CD4-positive, alpha-beta T cell treated with Interleukin-4 for 4 hours (primary cell): ENCODE results near the gene EMP2.
A peak's percentile ranks its signal among the peaks of the same experiment; 100 is the strongest.
"Not testable (repeated sequence)": the region's sequence is repeated elsewhere in the genome, so short reads cannot be mapped to it uniquely, and the experiment has no call there.

Experiments used
- DNase-seq: peaks from one replicate; pipeline ENCODE4 v3.0.0-alpha.2; 2020

EMP2 gene

DNA sequence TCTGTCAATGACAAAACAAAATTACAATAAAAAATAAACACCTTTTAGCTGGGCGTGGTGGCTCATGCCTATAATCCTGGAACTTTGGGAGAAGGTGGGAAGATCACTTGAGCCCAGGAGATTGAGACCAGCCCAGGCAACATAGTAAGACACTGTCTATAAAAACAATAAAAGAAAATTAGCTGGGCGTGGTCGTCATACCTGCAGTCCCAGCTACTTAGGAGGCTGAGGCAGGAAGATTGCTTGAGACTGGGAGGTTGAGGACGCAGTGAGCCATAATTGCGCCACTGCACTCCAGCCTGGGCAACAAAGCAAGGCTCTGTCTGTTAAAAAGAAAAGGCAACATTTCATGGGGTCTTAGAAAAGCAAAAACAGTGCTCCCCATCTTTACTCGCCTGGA is 32.7 kb downstream of the EMP2 start:
- DNase-seq, result no peak

DNA sequence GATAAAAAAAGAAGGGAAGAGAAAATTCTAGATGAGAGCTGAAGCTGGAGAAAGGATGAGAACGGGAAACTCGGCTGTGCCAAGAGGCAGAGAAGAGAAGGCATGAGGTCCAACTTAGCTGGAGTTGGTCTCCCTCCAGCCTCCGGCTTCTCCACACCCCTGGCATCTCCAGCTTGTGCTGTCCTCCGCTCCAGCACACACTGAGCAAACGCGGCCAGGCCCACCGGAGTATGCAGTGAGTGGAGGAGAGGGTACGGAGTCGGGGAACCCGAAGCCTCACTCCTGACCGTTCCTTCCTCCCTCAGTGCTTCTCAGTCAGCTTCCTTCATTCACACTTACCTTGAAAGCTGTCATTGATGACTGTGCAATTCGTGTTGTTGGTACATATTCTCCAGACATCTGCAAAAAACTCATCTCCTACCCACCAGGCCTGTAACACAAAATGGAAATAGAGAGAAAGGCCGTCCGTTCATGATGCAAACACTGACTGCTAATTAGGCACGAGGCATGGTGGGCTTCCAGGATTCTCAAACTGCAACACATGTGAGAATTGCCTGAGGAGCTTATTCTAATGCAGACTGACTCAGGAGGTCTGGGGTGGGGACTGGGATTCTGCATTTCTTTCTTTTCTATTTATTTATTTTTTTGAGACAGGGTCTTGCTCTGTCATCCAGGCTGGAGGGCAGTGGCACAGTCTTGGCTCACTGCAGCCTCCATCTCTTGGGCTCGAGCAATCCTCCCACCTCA is 37.0 kb downstream of the EMP2 start:
- DNase-seq, result no peak

DNA sequence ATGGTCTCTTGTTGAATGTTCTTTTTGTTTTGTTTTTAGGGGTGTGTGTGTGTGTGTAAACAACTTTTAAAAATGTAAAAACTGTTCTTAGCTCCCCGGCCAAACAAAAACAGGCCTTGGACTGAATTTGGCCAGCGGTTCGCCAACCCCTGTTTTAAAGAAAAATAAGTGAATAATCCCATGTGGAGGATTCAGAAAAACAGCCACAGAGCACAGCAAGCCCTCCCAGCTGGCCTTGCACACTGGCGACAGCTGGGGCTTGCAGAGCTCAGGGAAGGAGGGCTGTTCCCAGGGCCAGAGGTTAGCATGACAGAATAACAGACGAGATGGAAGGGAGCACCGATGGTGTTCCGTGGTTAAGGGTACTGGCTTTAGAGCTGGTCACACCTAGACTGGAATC is 39.0 kb downstream of the EMP2 start:
- no peak for DNase-seq

DNA sequence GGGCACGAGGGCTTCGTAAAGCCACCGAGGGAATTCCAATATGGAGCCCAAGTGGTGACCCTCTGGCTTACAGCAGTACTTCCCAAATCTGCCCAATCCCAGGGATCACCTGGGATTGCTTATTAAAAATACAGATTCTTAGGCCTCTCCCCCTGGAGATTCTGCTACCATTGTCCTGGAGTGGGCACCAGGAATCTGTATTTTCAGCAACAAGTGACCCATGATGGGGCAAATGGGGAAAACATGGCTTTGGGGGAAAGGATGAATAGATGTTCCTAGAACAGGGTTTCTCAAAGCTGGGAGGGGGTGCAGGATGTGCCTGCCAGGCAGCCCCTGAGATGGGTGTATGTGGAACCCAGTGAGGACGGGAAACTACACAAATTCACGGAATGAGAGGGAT is 40.6 kb downstream of the EMP2 start:
- DNase-seq, result no peak

GRCh38 chr16:10539236-10539635 is 41.2 kb downstream of the EMP2 start:
- no peak for DNase-seq

- no peak for DNase-seq
Measured at GRCh38 chr16:10538583-10538982, 41.8 kb downstream of the EMP2 start.

DNA sequence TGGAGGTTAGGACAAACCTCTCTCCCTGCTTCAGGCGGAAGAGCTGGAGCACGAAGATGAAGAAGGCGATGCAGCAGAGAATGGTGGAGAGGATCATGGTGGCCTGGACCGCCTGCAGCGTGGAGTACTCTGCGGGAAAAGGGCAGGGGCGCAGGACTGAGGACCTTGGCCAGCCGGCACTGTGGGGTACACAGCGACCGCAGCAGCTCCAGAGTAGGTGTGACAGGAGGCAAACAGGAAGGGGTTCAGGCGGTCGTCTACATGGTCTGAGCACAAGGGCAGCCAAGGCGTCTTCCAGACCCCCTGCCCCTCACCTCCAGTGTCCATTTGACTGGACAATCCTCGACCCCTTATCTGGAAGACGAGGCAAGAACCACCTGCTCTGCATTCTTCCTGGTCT is 42.5 kb downstream of the EMP2 start:
- no peak for DNase-seq

DNA sequence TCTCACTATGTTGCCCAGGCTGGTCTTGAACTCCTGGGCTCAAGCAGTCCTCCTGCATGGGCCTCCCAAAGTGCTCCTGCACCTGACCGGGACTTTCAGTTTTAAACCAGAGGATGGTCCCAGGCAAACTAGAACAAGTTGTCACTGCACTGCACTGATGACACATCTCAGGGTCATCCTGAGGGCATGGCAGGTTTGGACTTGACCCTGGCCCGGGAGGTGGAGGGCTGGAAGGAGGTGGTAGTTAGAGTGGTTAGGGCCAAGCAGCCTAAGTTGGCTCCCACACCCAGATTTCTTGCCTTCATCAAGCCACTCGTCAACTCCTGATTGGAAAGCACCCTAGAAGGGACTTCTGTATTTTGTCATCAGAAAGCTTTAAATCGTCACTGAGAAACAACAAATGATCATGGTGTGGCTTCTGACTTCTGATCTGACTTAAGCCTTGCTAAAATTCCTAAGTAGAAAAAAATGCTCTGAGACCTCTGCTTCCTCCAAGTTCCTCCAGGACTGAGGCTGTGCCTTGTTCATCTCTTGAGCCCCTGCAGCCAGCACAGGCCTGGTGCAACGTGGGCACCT is 43.5 kb downstream of the EMP2 start:
- no peak for DNase-seq

GRCh38 chr16:10536328-10536727 is 44.1 kb downstream of the EMP2 start:
- not testable (repeated sequence) for DNase-seq

DNA sequence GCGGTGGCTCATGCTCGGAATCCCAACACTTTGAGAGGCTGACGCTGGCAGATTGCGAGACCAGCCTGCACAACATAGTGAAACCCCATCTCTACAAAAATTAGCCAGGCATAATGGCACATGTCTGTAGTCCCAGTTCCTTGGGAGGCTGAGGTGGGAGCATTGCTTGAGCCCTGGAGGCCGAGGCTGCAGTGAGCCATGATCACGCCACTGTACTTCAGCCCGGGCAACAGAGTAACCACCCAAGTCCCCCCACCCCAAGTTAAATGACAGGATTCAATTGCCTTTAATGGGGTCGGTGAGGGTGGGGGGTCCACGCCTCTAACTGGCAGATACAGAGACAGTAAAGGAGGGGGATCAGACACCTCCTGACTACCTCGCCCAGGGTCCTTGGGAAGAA is 44.9 kb downstream of the EMP2 start:
- no peak for DNase-seq

GRCh38 chr16:10534748-10535147 is 45.6 kb downstream of the EMP2 start:
- DNase-seq, result no peak

DNA sequence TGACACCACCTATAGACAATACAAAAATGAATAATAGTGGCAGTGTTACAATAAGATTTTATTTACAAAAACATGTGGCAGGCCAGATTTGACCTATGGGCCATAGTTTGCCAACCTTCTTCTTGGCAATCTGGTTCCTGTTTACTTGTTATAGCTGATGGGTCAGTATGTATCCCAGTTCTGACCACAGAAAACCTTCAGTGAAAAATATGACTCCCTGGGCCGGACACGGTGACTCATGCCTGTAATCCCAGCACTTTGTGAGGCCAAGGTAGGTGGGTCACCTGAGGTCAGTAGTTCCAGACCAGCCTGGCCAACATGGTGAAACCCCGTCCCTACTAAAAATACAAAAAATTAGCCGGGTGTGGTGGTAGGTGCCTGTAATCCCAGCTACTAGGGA is 46.8 kb downstream of the EMP2 start:
- DNase-seq, result not testable (repeated sequence)

- no peak for DNase-seq
Measured at GRCh38 chr16:10531582-10531981, 48.8 kb downstream of the EMP2 start.

- no peak for DNase-seq
Measured at GRCh38 chr16:10530685-10531084, 49.7 kb downstream of the EMP2 start.

GRCh38 chr16:10529895-10530669 is 50.3 kb downstream of the EMP2 start:
- no peak for DNase-seq

DNA sequence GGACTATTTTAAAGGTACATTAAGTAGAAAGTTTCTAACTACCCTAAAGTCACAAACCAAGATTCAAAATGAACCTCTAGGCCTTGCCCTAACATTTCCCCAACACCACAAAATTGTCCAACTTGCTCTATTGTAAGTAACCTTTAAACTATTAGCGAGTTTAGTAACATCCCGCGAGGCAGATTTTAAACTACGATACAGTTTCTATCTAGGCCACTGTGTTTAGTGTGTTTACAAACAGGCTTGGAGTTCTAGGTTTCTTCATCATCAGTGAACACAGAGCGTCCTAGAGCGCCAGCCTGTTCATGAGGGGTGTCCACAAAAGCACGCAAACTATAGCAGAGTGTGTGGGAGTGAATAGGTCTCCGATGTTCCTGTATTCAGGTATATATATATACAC is 51.8 kb downstream of the EMP2 start:
- DNase-seq, result no peak

DNA sequence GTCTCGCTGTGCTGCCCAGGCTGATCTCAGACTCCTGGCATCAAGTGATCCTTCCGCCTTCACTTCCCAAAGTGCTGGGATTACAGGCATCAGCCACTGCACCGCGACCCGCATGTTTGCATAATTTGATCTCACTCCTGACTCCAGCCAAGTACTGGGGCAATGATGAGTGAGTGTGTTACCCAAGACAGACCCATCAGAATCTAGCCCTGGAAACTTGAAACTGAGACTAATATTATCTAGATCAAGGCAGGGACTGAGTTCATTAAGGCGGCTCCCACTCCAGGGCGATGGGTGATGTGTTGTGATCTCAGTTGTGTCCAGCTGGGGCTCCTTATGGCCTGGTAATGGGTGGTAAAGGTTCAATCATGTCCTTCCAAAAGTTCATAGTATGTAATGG is 53.4 kb downstream of the EMP2 start:
- no peak for DNase-seq

- no peak for DNase-seq
Measured at GRCh38 chr16:10525214-10525825, 55.1 kb downstream of the EMP2 start.

DNA sequence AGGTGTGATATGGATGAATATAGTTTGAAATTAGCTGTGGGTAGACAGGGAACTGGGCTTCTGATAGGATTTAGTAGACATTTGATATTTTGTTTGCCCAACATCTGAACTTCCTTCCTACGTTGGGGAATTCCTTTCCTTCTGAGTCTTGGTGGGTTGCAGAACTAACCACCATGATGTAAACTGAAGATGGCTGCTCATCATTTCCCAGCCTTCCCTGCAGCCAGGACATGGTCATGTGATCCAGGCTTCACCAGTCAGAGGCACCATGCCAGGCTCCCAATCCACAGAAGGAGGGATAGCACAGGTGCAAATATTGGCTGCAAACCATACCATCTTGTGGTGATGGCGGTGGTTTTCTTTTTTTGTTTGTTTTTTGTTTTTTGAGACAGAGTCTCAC is 57.4 kb downstream of the EMP2 start:
- no peak for DNase-seq

- DNase-seq, result peak; percentile 42
Measured at GRCh38 chr16:10521681-10522274, 58.6 kb downstream of the EMP2 start.

- DNase-seq, result no peak
Measured at GRCh38 chr16:10520869-10521578, 59.4 kb downstream of the EMP2 start.
